Measurements from ENCODE around the gene CD79A.

The CD79A gene

GRCh38 chr19:41886761-41887710 is 10.0 kb downstream of the CD79A start:
- no peak for DNase-seq

- no peak for DNase-seq
These were observed 10.8 kb downstream of the CD79A start for GRCh38 chr19:41887711-41888382.

GRCh38 chr19:41888926-41889325 is 11.8 kb downstream of the CD79A start:
- no peak for DNase-seq

GRCh38 chr19:41889896-41890295 is 12.8 kb downstream of the CD79A start:
- no peak for DNase-seq

GRCh38 chr19:41890936-41891335 is 13.9 kb downstream of the CD79A start:
- DNase-seq: no peak

GRCh38 chr19:41892173-41892902 is 15.3 kb downstream of the CD79A start:
- DNase-seq: no peak

- DNase-seq: no peak
These were observed 16.8 kb downstream of the CD79A start for GRCh38 chr19:41893899-41894298.

- DNase-seq: no peak
These were observed 17.3 kb downstream of the CD79A start for GRCh38 chr19:41894350-41894749.

- no peak for DNase-seq
These were observed 18.9 kb downstream of the CD79A start for GRCh38 chr19:41895745-41896580.

GRCh38 chr19:41896581-41896942 is 19.5 kb downstream of the CD79A start:
- DNase-seq: no peak

- no peak for DNase-seq
These were observed 20.1 kb downstream of the CD79A start for GRCh38 chr19:41897181-41897580.

- no peak for DNase-seq
These were observed 20.7 kb downstream of the CD79A start for GRCh38 chr19:41897820-41898219.

- no peak for DNase-seq
These were observed 21.2 kb downstream of the CD79A start for GRCh38 chr19:41898235-41898634.

- DNase-seq: no peak
These were observed 24.8 kb downstream of the CD79A start for GRCh38 chr19:41901707-41902360.

- no peak for DNase-seq
These were observed 25.5 kb downstream of the CD79A start for GRCh38 chr19:41902594-41902993.

GRCh38 chr19:41903193-41903953 is 26.3 kb downstream of the CD79A start:
- DNase-seq: no peak

GRCh38 chr19:41904118-41904870 is 27.2 kb downstream of the CD79A start:
- DNase-seq: no peak

- DNase-seq: no peak
These were observed 28.4 kb downstream of the CD79A start for GRCh38 chr19:41905273-41906002.

GRCh38 chr19:41906271-41906670 is 29.2 kb downstream of the CD79A start:
- no peak for DNase-seq
